Endothelial cell of umbilical vein (primary cell): ENCODE results near the gene ADAMTS14. TPM values are rescaled to one million over a fixed set of nuclear protein-coding genes. Genes with fewer than 3 reads are reported as not detected.

Experiments used
- BruUV-seq: library from RNA; stranded (reverse); fragments of 400-500 nt; replicated peaks from 2 replicates; lab custom pipeline; 2021; lab: Mats Ljungman, UMichigan
- CTCF ChIA-PET: fragments of 300-600, 350-600 bp; sonication (Branson Sonifier 250); formaldehyde crosslinking; loops from one replicate; lab custom pipeline; 2021; ENCODE audit warnings: antibody characterized with exemption, inconsistent platforms; lab: Charles Lee
- POLR2A ChIA-PET: fragments of 300-600, 350-600 bp; sonication (Branson Sonifier 250); formaldehyde crosslinking; loops from one replicate; lab custom pipeline; 2021; ENCODE audit warnings: antibody characterized with exemption, inconsistent platforms; lab: Charles Lee
- DNase-seq: peaks from one replicate; pipeline ENCODE4 v3.0.0-alpha.2; 2011; ENCODE audit warnings: low read depth, low spot score
- FAIRE-seq: peaks from 2 replicates; lab custom pipeline; 2011; peaks lifted over from hg19 to GRCh38; lab: Jason Lieb, UNC
- H2AFZ ChIP-seq: 2 replicates; pipeline ENCODE4 v1.6.0; 2012; ENCODE audit warnings: low read depth, low read length, control low read depth, inconsistent platforms
- H3K27ac ChIP-seq: 2 replicates; pipeline ENCODE4 v1.5.1; 2011; ENCODE audit warnings: low read depth, mild to moderate bottlenecking, control low read depth, low read length, moderate library complexity; ENCODE audit not compliant: insufficient read depth
- H3K27me3 ChIP-seq, 2 experiments: 2 replicates each; pipeline versions ENCODE4 v1.6.0 to v1.6.1; 2011; ENCODE audit warnings: low read length in 2 of 2, mixed read lengths in 1 of 2; ENCODE audit not compliant: control insufficient read depth in 2 of 2, insufficient read depth in 2 of 2
- H3K36me3 ChIP-seq, 2 experiments: 2 replicates in 1 of 2; 3 replicates in 1 of 2; pipeline ENCODE4 v1.5.1; 2011; ENCODE audit warnings: low read length in 2 of 2, mild to moderate bottlenecking in 1 of 2, moderate library complexity in 1 of 2; ENCODE audit not compliant: control insufficient read depth in 2 of 2, insufficient read depth in 2 of 2; ENCODE audit errors: extremely low read depth in 1 of 2
- H3K4me1 ChIP-seq: 3 replicates; pipeline ENCODE4 v1.5.1; 2011; ENCODE audit warnings: mild to moderate bottlenecking, low read length; ENCODE audit not compliant: control insufficient read depth, insufficient read depth; ENCODE audit errors: extremely low read depth
- H3K4me2 ChIP-seq: 2 replicates; pipeline ENCODE4 v1.6.1; 2011; ENCODE audit warnings: low read length, control low read depth, mixed read lengths; ENCODE audit not compliant: insufficient read depth
- H3K4me3 ChIP-seq, 3 experiments: fragments of 200-600 bp in 1 of 3; sonication (generic), shearing (Covaris generic) in 1 of 3; replicated peaks in 1 of 3; 2 replicates each; pipeline ENCODE4 v1.5.1; 2011 to 2016; ENCODE audit warnings: control low read depth in 3 of 3, low read length in 3 of 3, mild to moderate bottlenecking in 2 of 3, inconsistent platforms in 1 of 3, low read depth in 1 of 3, moderate library complexity in 1 of 3; ENCODE audit not compliant: insufficient read depth in 1 of 3
- H3K79me2 ChIP-seq: 2 replicates; pipeline ENCODE4 v1.6.0; 2012; ENCODE audit warnings: low read length, inconsistent platforms; ENCODE audit not compliant: control insufficient read depth, insufficient read depth
- H3K9ac ChIP-seq: replicated peaks from 2 replicates; pipeline ENCODE3; 2011; ENCODE audit warnings: low read length, control low read depth; ENCODE audit not compliant: insufficient read depth; ENCODE audit errors: extremely low read depth
- H3K9me1 ChIP-seq: replicated peaks from 3 replicates; pipeline ENCODE4 v1.6.0; 2011; ENCODE audit warnings: mild to moderate bottlenecking, low read length; ENCODE audit not compliant: control insufficient read depth, insufficient read depth; ENCODE audit errors: extremely low read depth
- H3K9me3 ChIP-seq: replicated peaks from 2 replicates; pipeline ENCODE4 v1.5.1; 2012; ENCODE audit warnings: low read length, inconsistent platforms; ENCODE audit not compliant: control insufficient read depth, insufficient read depth
- H4K20me1 ChIP-seq: replicated peaks from 2 replicates; pipeline ENCODE3; 2011; ENCODE audit warnings: mild to moderate bottlenecking, low read length; ENCODE audit not compliant: control insufficient read depth, insufficient read depth; ENCODE audit errors: extremely low read depth
- EZH2 ChIP-seq: IDR thresholded peaks from 2 replicates; pipeline ENCODE4 v1.6.1; 2012; ENCODE audit warnings: borderline replicate concordance, low read depth, mild to moderate bottlenecking, moderate library complexity, low read length, inconsistent platforms; ENCODE audit not compliant: severe bottlenecking
- FOS ChIP-seq: IDR thresholded peaks from 2 replicates; pipeline ENCODE4 v1.6.1; 2011; ENCODE audit warnings: mild to moderate bottlenecking, low read length, moderate library complexity, borderline replicate concordance; ENCODE audit not compliant: insufficient read depth
- GATA2 ChIP-seq: IDR thresholded peaks from 2 replicates; pipeline ENCODE4 v1.7.0; 2011; ENCODE audit warnings: low read depth, mild to moderate bottlenecking, moderate library complexity, mixed read lengths, low read length; ENCODE audit not compliant: insufficient read length, insufficient read depth
- JUN ChIP-seq: IDR thresholded peaks from 2 replicates; pipeline ENCODE4 v1.6.1; 2011; ENCODE audit warnings: borderline replicate concordance, low read depth; ENCODE audit not compliant: insufficient read length, insufficient read depth
- MAX ChIP-seq: IDR thresholded peaks from 2 replicates; pipeline ENCODE4 v1.6.1; 2011; ENCODE audit not compliant: insufficient read depth, insufficient read length
- MYC ChIP-seq: IDR thresholded peaks from one replicate; pipeline ENCODE4 v1.6.1; 2011; ENCODE audit warnings: mild to moderate bottlenecking, low read depth, low read length
- POLR2A ChIP-seq: IDR thresholded peaks from 2 replicates; pipeline ENCODE4 v1.6.1; 2012; ENCODE audit warnings: low read depth, mild to moderate bottlenecking, control low read depth, low read length
- POLR2AphosphoS5 ChIP-seq: IDR thresholded peaks from 2 replicates; pipeline ENCODE4 v1.6.1; 2012; ENCODE audit warnings: low read depth, mild to moderate bottlenecking, control low read depth, low read length, moderate library complexity; ENCODE audit not compliant: insufficient read depth
- dilution Hi-C: fragments of 300-500 bp; cut with MboI; formaldehyde crosslinking; loops from one replicate; pipeline ENCODE4 v1.15.0; 2019; ENCODE audit warnings: low sequenced_read_pairs; ENCODE audit not compliant: extremely low pct_ligation_motif_present
- intact Hi-C: fragments of 100-400 bp; cut with micrococcal nuclease; formaldehyde crosslinking; loops from one replicate; pipeline ENCODE4 v1.10.0; 2022
- polyA plus RNA-seq, 4 experiments: library from polyadenylated mRNA; depleted of rRNA in 3 of 4; stranded (reverse) in 3 of 4; unstranded in 1 of 4; fragments of >200 nt; gene quantifications; 2 replicates each; pipeline versions ENCODE4 v1.2.1 to v1.2.3, GENCODE V29; 2011 to 2012; ENCODE audit warnings: missing spikeins in 1 of 4
- total RNA-seq: library from RNA; stranded (reverse); gene quantifications from 2 replicates; pipeline ENCODE4 v1.2.3, GENCODE V29; 2021
- TF ChIP-seq, protein P1 (sequence below), 2 donors: IDR thresholded peaks; 1 replicate in 1 of 2; 2 replicates in 1 of 2; pipeline ENCODE4 v1.5.1; 2011; ENCODE audit warnings: low read length in 2 of 2, mild to moderate bottlenecking in 2 of 2, moderate library complexity in 2 of 2, control low read depth in 1 of 2, inconsistent platforms in 1 of 2, low read depth in 1 of 2; ENCODE audit not compliant: insufficient read depth in 1 of 2; ENCODE audit errors: extremely low read depth in 1 of 2

Gene ADAMTS14
- total and polyA plus RNA-seq, 2 donors (not counting 3 experiments of a cell fraction or from before 2014, with no cell fraction given) = not detected

GRCh38 chr10:70743430-70743788 lies 71.1 kb downstream of the ADAMTS14 start:
- H3K27ac ChIP-seq = no peak overlapping the region
- no peak overlapping the region for H3K9ac ChIP-seq
- no peaks in the 10 kb centered on the region for H3K27me3 ChIP-seq
- no peaks in the 10 kb centered on the region for H3K9me1 ChIP-seq
- BruUV-seq = no TSS peak
- no peak for DNase-seq
- dilution Hi-C loops = no loop called here
- no peak for FAIRE-seq
- intact Hi-C loops = no loop called here
- H4K20me1 ChIP-seq = no peaks in the 10 kb centered on the region
- H3K4me3 ChIP-seq = no peak overlapping the region
- no peaks in the 10 kb centered on the region for H3K79me2 ChIP-seq
- no peak overlapping the region for H3K4me2 ChIP-seq
- TF ChIP-seq MAX = no peak
- TF ChIP-seq EZH2 = no peak
- no peak for TF ChIP-seq POLR2A
- TF ChIP-seq POLR2AphosphoS5 = no peak
- no peak for TF ChIP-seq MYC
- TF ChIP-seq FOS = no peak
- TF ChIP-seq, protein P1, sequence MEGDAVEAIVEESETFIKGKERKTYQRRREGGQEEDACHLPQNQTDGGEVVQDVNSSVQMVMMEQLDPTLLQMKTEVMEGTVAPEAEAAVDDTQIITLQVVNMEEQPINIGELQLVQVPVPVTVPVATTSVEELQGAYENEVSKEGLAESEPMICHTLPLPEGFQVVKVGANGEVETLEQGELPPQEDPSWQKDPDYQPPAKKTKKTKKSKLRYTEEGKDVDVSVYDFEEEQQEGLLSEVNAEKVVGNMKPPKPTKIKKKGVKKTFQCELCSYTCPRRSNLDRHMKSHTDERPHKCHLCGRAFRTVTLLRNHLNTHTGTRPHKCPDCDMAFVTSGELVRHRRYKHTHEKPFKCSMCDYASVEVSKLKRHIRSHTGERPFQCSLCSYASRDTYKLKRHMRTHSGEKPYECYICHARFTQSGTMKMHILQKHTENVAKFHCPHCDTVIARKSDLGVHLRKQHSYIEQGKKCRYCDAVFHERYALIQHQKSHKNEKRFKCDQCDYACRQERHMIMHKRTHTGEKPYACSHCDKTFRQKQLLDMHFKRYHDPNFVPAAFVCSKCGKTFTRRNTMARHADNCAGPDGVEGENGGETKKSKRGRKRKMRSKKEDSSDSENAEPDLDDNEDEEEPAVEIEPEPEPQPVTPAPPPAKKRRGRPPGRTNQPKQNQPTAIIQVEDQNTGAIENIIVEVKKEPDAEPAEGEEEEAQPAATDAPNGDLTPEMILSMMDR (IDR thresholded peaks at IDR 0.05; ENCODE audit: extremely low read depth in 1 of 2, insufficient read depth in 1 of 2, low read depth in 1 of 2, low read length in 2 of 2) = no peak
- TF ChIP-seq GATA2 = no peak
- TF ChIP-seq JUN = no peak
- ChIA-PET CTCF (no interaction called here), POLR2A (no interaction called here)
- H3K9me3 ChIP-seq = no peaks in the 10 kb centered on the region
- no peak overlapping the region for H2AFZ ChIP-seq
- no peaks in the 10 kb centered on the region for H3K36me3 ChIP-seq
- H3K4me1 ChIP-seq = peaks cover 6% of the 10 kb centered on the region
